ELR (cell line): Measurements from ENCODE around the gene RAP1GAP2.
"Not testable (repeated sequence)": the region's sequence is repeated elsewhere in the genome, so short reads cannot be mapped to it uniquely, and the experiment has no call there.

Source experiments
- DNase-seq: peaks from one replicate; pipeline ENCODE4 v3.0.0-alpha.2; 2015; ENCODE audit warnings: low read depth

Gene RAP1GAP2

DNA sequence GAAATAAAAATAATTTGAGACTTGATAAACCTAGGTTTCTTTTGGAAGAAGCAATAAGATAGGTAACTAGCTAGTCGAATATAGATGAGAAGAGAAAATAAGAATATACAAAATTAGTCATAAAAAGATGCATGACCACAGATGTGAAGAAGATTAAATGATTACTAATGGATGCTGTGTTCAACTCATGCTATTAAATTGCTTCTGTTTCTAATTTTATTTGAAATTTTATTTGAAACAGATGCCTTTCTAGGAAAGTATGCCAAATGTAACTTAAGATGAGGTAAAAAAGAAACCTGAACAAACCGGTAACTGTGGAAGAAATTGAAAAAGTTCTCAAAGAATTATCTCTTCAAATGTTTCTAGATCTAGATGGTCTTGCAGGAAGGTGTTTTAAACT is 175.6 kb downstream of the RAP1GAP2 start:
- no peak for DNase-seq

DNA sequence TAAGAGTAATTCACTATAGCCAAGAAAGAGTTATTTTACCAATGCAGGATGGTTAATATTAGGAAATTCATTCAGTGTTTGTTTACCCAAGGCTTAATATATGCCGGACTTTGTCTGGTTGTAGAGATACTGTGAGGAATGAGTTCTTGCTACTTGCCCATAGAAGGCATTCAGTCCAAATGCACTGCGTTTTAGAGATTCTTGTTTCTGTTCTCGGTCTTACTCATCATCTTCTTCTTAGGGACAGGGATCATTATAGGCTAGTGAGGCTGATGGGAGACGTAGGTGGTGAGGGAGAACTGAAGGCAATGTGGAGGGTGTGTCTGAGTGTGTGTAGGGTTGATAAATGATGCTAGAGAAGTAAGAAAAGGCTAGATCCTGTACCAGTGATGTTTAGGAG is 176.5 kb downstream of the RAP1GAP2 start:
- DNase-seq, result no peak

DNA sequence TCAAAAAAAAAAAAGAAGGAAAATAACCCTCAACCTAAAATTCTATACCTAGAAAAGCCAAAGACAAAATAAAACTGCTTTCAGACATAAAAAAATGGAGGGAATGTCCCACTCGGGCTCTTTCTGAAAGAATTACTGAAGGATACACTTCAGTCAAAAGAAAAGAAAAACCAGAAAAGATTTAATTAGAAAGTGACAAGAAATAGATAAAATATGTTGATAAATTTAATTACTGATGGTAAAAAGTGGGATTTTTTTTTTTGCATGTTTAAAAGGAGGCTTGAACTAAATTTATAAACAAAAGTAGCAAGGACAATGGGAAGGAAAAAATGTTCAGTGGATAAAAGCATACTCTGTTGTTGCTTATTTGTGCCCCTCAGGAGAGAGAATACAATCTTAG is 178.1 kb downstream of the RAP1GAP2 start:
- no peak for DNase-seq

DNA sequence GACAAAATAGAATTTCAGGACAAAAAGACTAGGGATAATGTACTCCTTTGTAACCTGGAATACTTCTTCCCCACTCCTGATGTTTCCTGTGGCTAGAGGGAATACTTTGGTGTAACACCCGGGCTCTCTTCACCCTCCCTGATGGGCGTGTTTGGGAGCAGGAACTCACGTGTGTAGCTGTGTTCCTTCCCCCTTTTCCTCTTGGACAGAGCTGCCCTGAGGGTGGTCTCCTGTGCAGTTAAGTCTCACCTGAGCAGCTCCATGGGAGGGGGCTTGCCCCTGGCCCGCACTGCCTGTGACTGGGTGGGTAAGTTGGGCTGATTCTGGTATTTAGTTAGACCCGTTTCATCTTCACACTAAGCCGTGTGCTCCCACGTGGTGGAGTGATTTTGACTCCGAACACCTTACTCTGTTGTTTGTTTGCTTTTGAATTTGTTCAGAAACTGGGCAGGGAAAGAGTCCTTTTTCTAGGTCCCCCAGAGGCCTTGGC is 179.3 kb downstream of the RAP1GAP2 start:
- peak; percentile 47 for DNase-seq

DNA sequence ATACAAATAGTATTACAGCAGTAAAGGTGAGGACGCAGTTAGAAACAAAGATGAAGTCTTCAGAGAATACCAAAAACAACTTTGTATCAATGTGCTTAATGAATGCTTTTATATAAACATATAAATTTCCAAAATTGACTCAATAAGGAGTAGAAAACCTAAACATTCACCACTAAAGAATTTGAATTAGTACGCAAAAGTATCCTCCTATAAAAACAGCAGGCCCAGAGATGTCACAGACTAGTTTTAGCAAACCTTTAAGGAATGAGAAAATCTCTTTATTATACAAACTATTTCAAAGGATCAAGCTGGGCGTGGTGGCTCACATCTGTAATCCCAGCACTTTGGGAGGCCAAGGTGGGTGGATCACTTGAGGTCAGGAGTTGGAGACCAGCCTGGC is 180.9 kb downstream of the RAP1GAP2 start:
- DNase-seq, result no peak

DNA sequence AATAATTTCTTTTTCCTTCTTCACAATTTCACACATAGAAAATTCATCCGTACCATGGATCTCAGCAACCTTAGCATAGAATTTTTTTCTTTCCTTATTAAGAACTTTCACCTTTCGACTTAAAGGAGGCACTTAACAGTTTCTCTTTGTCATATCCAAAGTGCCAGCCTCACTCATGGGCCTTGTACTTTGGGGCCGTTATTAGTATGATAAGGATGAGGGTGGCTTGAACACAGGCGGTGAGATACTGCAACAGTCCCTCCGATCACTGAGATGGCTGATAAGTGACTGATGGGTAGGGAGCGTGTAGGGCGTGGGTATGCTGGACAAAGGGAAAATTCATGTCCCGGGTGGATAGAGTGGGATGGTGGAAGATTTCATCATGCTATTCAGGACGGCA is 181.9 kb downstream of the RAP1GAP2 start:
- no peak for DNase-seq

DNA sequence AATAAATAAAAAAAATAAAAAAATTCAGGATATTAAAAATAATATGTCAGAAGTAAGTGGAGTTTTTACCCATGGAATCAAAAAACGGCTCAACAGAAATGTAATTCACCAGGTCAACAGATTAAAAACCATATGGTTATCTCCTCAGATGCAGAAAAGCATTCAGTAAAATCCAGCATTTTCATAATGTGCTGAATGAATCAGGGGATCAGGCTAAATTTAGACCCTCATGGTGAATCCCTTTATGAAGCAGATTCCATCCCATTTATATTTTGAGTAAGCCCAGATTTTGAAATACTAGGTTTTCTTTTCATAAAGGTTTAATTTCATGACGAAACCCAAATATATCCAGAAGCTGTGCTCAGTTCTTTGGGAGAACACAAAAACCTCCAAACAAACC is 182.8 kb downstream of the RAP1GAP2 start:
- DNase-seq, result no peak

DNA sequence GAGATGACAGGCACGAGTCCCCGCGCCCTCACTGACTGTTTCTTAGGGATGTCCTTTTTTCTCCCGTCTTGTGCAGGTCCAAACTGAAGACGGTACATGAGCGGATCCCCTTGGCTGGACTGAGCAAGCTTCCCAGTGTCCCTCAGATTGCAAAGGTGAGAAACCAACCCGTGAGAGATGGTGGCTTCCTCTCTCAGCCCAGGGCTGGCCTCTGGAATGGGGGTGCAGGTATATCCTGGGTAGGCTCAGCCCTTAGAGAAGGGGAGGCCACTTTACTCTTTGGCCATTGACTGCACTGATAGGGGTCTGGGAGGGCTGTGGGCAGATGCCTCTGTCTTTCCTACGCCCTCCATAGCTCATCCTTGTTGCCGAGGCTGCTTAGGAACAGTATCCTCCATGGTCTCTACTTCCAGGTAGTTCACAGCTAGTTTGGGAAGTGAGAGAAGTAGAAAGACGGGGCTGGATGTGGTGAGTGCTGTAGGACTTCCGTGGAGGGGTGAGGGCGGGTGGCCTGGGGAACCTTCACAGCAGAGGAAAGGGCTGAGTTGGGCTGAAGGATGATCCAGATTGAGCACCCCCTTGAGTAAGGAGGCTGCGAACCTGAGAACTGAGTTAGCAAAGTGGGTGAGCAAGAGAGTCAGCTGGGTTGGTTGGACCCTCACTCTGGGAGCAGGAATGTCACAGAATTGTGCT is 184.1 kb downstream of the RAP1GAP2 start:
- DNase-seq, result no peak

DNA sequence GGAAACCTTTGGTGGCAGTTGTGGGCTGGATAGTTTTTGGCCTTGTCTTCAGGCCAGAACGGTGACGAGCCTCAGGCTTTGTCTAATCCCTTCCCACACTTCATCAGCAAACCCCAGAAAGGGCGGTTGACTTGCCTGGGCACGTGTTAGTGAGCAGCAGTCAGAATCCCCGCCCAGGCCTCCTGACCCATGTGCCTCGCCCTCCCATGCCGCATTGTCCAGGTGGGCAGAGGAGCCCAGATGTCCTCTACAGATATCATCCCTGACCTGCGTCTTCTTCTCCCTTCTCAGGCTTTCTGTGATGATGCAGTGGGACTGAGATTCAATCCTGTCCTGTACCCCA is 184.6 kb downstream of the RAP1GAP2 start:
- no peak for DNase-seq

DNA sequence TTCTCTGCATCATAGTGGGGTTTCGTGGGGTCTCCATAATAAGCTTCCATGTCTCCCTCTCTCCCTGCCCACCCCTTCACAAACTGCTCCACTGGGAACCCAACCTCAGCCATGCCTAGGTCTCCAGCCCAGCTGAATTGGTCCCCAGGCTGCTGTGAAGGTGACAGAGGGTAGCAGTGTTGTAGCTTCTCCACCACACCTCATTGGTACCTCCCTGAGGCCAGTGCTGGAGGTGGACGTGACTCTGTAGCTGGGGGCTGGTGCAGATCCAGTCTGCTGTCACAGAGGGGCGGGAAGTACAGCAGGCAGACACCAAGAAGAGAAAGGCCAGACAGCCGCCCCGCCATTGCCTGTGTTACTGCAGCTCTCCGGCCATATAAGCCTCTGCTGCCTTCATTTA is 185.1 kb downstream of the RAP1GAP2 start:
- DNase-seq, result no peak

DNA sequence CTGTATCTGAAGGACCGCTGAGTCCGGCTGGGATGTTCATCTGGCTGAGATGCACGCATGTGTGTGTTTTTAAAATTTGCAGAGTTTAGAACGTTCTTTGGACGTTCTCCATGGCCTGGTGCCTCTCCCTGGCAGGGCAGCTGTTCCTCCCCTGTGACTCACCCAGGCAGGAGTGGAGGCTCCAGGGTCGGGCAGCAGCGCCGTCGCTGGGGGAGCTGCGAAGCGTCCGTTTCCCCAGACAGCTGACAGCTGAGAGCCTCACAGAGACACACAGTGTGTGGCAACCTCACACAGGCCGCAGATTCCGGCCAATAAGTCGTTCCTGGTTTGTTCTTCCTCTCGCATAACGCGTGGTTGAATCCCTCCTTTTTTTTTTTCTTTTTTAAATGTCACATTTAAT is 186.6 kb downstream of the RAP1GAP2 start:
- DNase-seq, result peak; percentile 59

DNA sequence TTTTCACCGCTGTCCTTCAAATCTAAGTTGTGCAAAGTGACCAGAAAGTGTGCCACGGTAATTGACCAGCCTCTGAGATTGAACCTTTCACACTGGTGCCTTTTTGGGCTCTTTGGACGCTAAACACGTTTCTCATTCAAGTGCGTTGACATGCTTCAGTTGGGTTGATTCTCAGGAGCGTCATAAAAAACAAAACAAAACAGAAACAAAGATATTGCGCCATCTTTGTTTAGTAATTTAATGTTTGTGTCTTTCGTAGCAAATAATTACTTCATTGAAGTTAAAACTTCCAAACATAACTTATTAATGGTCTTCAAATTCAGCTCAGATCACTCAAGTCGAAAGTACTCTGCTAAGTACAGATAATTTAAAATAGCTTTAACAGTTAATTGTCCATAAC is 187.0 kb downstream of the RAP1GAP2 start:
- DNase-seq, result no peak

DNA sequence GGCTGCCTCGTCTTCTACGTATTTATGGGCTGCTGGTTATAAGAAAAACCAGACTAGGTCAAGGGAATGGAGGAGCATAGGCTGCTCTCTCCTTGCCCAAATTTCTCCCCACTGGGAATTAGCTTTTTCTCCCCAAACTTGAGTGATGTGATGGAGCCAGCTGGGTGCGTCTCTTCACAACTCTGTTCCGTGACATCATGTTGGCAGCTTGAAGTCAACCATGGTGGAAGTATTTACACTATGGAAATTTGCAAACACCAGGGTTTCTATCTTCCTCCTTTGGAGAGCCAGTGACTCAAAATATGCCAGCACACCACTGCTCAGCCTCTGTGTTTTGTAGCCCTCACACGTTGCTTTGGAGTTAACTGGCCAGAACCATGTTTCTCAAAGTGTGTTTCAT is 189.1 kb downstream of the RAP1GAP2 start:
- DNase-seq, result no peak

DNA sequence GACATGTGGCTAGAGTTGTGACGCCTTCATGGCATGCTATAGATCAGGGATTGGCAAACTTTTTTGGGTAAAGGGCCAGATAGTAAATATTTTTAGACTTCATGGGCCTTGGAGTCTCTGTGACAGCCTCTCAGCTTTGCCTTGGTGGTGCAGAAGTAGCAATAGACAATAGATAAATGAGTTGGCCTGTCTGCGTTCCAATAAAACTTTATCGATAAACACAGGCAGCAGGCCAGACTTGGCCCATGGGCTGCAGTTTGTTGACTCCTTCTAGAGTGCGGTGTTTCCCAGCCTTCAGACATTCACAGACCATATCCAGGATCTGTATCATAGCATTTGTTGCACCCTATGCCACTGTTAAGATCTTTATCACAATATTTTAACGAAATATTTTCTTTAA is 190.7 kb downstream of the RAP1GAP2 start:
- no peak for DNase-seq

DNA sequence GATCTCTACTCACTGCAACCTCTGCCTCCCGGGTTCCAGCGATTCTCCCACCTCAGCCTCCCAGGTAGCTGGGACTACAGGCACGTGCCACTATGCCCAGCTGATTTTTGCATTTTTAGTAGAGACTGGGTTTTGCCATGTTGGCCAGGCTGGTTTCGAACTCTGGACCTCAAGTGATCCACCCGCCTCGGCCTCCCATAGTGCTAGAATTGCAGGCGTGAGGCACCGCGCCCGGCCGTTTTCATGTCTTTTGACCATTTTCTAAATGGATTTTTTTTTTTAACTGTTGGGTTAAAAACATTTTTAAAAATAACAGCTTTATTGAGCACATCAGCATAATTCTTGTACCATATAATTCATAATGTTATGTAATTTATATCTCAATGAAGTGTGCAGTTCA is 193.2 kb downstream of the RAP1GAP2 start:
- DNase-seq, result not testable (repeated sequence)

DNA sequence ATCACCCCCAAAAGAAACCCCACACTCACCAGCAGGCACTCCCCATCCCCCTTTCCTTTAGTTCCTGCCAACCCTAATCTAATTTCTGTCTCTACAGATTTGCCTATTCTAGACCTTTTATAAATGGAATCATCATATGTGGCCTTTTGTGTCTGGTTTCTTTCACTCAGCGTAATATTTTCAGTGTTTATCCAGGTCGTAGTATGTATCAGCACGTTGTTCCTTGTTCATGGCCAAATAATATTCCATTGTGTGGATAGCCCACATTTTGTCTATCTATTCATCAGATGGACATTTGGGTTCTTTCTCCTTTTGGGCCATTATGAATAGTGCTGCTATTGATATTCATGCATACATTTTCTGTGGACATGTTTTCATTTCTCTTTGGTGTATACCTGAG is 193.6 kb downstream of the RAP1GAP2 start:
- no peak for DNase-seq

DNA sequence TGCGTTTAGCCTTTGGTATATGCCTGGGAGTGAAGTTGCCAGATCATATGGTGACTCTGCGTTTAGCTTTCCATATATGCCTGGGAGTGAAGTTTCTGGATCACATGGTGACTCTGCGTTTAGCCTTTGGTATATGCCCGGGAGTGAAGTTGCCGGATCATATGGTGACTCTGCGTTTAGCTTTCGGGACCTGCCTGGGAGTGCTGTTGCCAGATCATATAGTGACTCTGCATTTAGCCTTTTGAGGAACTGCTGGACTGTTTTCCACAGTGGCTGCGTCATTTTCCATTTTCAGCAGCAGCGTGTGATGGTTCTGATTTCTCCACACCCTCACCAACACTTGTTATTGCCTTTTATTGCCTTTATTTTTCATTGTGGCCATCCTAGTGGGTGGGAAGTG is 194.2 kb downstream of the RAP1GAP2 start:
- no peak for DNase-seq

DNA sequence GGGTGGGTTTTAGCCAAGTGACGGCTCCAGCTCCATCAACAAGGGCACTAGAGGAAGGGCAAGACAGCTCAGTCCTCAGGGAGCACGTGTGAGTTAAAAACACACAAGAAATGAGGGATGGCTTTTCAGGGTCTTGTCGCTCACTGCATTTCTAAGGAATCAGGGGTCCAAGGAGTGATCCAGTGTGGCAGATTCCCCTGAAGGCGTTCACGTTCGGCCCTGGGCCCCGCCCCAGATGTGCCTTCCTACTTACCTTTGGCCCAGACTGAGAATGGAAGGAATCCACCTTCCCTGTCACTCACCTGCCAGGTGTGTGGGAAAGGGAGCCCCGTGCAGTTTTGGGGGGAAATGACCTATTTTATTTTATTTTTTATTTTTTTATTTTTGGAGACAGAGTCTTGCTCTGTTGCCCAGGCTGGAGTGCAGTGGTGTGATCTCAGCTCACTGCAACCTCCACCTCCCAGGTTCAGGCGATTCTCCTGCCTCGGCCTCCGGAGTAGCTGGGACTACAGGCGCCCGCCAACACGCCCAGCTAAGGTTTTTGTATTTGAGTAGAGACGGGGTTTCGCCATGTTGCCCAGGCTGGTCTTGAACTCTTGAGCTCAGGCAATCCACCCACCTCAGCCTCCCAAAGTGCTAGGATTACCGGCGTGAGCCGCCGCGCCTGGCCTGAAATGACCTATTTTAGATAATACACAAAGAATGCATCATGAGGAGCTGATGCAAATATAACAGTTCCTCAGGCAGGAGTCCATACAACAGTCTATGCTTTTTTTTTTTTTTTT is 195.3 kb downstream of the RAP1GAP2 start:
- DNase-seq, result not testable (repeated sequence)

DNA sequence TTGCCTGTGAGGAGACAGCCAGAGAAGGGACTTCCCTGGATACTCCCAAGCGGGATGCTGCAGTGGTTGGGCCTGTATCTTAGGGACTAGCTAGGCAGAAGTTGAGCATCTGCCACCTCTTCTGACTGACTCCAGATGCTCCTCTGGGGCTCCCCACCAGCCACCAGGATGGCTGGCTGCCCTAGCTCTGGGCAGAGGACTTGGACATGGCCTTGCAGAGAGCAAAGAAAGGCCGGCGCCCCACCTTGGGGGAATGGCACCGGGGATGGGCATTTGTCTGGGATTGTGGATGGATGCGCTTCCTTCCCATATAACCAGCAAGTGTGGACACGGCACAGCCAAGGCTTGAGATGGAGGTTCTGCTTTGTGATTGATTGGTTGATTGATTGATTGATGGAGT is 198.2 kb downstream of the RAP1GAP2 start:
- DNase-seq, result no peak

DNA sequence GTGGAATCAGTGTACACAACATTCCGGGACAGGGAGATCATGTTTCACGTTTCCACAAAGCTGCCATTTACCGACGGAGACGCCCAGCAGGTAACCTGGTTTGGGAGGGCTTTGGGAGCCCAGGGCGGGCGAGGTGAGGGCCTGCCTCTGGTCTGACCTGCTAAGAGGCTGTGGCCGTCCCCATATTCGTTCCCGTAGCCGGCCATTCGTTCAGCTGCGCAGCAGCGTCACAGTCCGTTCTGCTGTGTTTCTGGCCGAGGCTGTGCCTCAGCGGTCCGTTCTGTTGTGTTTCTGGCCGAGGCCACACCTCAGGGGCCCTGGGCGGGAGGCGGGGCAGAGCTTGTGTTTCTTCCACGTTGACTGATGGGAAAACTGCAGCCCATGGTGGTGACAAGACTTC is 199.1 kb downstream of the RAP1GAP2 start:
- DNase-seq, result no peak

DNA sequence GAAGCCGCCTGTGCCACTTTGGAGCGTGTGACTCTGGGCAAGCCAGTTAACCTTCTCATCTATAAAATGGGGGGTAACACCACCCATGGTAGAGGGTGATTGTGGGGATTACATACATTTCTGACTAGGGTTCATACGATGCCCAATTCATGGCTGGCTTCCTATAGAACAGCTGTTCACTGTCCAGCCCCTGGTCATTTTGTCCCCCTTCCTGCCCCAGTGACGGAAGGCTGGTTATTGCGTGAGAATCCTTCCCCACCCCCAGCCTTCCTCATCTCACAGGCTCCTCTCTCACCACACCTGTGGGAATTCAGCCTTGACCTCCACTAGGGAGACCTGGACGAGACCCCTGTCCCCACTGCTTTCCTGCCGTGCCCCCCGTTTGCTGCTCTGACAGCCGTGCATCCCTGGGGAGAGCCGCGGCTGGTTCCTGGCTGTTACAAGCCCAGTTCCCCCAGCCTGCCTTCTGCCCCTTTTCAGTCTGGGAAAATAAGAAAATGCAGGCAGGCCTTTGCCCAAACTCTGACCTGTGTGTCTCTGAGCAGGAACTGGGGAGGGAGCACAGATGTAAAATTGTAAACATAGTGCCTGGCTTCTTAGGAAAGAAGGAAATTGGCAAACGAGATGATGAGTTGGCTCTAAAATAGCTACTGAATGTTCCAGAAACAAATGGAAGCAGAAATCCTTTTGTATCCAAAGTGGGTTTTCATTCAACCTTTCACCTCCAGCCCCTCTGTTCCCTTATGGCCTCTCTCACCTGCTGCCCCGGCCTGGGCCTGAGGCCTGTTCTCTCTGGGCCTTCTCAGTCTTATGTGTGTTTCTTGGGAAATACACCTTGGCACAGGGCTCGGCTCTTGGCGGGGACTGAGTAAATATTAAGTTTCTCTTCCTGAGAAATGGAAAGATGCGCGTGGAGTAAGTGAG is 199.9 kb downstream of the RAP1GAP2 start:
- DNase-seq, result no peak

DNA sequence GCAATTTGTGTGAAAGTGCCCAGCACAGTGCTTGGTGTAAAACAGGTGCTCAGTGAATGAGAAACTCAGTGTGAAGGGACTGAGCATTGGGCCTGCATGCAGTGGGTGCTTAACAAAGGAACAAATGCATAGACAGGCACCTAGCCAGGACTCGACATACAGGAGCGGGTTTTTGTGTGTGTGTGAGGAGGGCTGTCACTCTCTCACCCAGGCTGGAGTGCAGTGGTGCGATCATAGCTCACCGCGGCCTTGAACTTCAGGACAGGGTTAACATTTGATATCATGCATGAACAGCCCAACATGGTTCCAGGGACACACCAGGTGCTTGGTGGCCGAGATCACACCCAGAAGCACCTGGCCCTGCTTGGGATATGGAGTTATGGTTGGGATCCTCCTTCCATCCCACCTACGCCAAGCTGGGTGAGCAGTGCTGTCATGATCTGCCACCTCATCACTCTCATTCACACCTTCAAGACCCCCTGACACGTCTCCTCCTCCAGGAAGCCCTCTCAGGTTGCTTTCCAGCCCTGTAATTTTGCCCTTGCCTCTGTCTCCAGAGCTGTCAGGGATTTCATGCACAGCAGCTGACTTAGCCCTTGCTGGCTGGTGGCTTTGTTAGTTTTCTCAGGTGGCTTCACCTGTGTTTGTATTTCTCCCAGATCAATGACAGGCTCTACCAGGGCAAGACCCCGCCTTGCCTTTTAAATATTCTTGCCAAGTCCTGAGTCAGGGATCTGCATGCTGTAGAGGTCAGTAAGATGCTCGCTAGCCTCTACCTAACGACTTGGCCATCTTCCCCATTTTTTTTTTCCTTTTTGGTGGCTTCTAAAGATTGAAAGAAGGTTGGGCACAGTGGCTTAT is 200.8 kb downstream of the RAP1GAP2 start:
- no peak for DNase-seq
